SHP77 treated with DMSO at 0.1 percent for 48 hours (cell line): ENCODE results near the gene SLC4A8.

ENCODE experiments used
- DNase-seq: peaks from one replicate; lab custom pipeline; 2025; lab: John Stamatoyannopoulos, UW

The SLC4A8 gene

GRCh38 chr12:51527966-51528365 lies 103.3 kb downstream of the SLC4A8 start:
- DNase-seq = no peak

DNA sequence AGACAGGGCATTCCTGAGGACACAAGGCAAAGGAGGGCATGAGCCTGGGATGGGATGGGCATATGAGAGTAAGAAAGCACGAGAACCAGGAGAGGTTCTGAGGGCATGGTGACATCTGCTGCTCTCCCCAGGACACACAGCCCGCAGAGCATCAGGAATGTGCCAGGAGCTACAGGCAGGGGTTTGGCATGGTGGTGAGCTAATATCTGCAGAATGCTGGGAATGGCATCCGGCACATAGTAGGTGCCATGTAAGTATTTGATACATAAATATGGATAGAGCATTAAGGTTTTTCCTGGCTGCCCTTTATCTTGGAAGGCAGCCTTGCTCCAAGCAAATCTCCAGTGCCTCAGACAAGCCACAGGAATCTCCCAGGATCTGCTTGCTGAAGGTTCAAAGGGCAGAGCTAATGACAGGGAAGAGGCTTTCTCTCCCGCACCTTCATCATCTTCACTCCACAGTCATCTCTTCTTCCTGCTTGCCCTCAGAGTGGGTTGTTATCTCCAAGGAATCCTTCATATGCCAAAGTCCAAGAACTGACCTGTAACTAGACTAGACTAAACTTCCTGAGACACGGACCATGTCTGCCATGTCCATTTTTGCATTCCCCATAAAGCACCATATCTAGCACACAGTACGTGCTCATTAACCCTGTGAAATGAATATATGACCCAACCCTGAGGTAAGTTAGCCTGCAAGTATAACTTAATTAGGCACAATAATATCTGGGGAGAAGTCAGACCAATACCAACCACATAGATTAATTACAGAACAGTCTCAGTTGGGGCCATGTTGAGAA lies 104.4 kb downstream of the SLC4A8 start:
- no peak for DNase-seq

DNA sequence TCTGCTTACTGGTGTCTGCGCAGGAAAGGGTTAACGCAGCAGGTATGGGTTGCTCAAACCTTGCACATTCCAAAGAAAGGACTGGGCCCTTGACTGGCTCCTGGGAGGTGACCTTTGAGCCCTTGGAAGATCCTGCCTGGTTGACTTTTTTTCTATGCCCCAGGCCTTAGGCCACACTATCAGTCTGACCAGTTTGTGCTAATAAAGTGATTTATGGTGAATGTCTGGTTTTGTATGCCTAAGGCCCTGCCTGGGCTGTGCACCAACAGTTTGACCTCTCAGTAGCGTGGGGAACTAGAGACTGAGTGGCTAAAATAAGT lies 105.0 kb downstream of the SLC4A8 start:
- DNase-seq = no peak

GRCh38 chr12:51530208-51530607 lies 105.6 kb downstream of the SLC4A8 start:
- DNase-seq = no peak

GRCh38 chr12:51531284-51531977 lies 106.8 kb downstream of the SLC4A8 start:
- DNase-seq = no peak

- peak; percentile 46 for DNase-seq
Observed at GRCh38 chr12:51531978-51532497, 107.4 kb downstream of the SLC4A8 start.

DNA sequence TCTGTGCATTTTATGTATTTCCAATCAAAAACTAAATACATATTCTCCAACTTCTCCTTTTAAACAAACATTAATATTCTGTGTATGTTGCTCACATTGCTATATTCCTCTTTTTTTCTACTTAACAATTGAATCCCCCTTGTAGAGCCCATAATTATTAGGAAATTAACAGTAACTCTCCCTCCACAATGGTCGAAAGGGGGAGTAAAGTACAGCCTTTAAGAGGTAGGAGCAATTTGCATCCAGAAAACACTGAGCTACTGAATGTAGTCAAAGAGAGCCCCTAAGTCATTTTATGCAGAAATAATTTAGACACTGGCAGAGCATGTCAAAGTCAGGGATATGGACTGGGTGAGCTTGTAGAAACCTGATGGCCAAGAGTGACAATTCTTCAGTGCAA lies 109.2 kb downstream of the SLC4A8 start:
- peak; percentile 44 for DNase-seq

DNA sequence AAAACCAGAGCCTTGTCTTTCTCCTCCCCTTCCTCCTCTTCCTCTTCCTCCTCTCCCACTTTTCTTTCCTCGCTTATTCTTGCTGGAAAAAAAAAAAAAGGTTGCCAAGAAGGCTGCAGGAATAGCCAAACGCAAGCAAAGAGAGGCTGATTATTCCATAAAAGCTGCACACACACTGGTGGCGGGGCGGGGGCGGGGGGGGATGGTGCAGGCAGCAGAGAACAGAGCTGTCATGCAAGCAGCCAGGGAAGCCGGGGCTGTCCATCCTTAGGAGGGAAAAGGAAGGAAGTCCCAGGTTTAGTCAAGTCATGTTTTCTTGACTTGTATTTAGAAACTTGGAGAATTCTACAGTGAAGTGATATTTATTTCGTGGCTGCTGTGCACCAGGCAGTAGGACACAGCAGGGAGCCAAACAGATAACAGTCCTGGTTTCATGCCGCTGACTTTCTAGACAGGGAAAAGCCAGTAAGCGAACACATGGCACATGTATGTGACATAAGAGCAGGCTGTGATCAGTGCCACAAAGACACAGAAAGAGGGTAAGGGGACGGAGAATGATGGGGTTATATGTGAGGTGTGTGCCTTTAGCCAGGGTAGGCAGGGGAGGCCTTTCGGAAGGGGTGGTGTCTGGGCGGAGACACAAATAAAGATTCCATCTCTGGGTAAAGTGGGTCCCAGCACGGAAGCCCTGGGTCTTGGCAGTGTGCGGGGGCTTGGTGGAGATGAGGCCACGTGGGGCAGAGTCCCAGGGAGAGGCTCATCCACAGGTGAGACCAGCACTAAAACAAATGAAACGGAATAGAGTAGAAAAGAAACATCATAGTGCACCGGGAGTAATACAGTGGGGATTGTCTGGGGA lies 109.8 kb downstream of the SLC4A8 start:
- no peak for DNase-seq

- DNase-seq = no peak
Observed at GRCh38 chr12:51536159-51536558, 111.5 kb downstream of the SLC4A8 start.

- no peak for DNase-seq
Observed at GRCh38 chr12:51538149-51538548, 113.5 kb downstream of the SLC4A8 start.

DNA sequence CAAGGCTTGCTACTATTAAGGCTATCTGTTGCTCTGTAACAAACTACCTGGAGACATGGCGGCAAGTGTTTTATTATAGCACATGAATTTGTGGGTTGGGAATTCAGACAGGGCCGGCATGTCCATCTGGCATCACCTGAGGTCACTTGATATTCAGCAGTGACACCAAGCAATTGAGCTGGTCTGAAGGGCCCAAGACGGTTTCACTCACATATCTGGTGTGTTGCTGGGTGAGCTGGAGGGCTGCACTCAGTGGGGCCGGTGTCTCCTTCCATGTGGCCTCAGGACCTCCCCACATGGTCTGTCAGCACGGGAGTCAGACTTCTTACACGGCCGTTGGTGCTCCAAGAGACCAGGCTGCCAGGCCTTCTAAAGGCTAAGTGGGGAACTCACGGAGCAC lies 114.0 kb downstream of the SLC4A8 start:
- DNase-seq = no peak

- no peak for DNase-seq
Observed at GRCh38 chr12:51540996-51541395, 116.4 kb downstream of the SLC4A8 start.

GRCh38 chr12:51546097-51546496 lies 121.5 kb downstream of the SLC4A8 start:
- DNase-seq = no peak

- no peak for DNase-seq
Observed at GRCh38 chr12:51547606-51548005, 123.0 kb downstream of the SLC4A8 start.

DNA sequence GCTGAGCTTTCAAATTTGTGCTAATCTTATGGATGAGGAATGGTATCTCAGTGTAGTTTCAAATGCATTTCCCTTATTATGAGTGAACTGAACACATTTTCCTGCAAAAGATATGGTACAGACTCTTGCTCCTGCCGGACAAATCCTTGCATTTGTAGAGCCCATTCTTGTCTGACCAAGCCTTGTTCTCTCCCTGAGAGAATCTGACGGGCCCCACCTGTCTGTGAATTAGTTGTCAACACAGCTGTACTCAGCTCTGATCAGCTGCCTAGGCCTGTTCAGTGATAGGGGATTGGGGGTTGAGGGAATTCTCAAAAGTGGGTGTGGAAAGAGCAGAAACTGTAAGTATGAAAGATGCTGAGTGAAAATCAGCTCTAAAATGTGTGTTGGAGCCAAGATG lies 123.6 kb downstream of the SLC4A8 start:
- DNase-seq = peak; percentile 53

- peak; percentile 95 for DNase-seq
Observed at GRCh38 chr12:51549637-51550036, 125.0 kb downstream of the SLC4A8 start.
